ENCODE measurements around the gene ADGRD1.

The ADGRD1 gene

GRCh38 chr12:131090274-131091210 is 136.8 kb downstream of the ADGRD1 start:
- no peak for DNase-seq (ENCODE audit: low read depth)

GRCh38 chr12:131091413-131091975 is 137.8 kb downstream of the ADGRD1 start:
- DNase-seq (ENCODE audit: low read depth), result no peak

GRCh38 chr12:131091976-131092691 is 138.4 kb downstream of the ADGRD1 start:
- DNase-seq (ENCODE audit: low read depth), result no peak

GRCh38 chr12:131092901-131093603 is 139.3 kb downstream of the ADGRD1 start:
- DNase-seq (ENCODE audit: low read depth), result no peak

- no peak for DNase-seq (ENCODE audit: low read depth)
These were observed 139.9 kb downstream of the ADGRD1 start for GRCh38 chr12:131093604-131093955.

- DNase-seq (ENCODE audit: low read depth), result no peak
These were observed 140.5 kb downstream of the ADGRD1 start for GRCh38 chr12:131093971-131094830.

- DNase-seq (ENCODE audit: low read depth), result no peak
These were observed 141.4 kb downstream of the ADGRD1 start for GRCh38 chr12:131094831-131095805.

- DNase-seq (ENCODE audit: low read depth), result no peak
These were observed 142.3 kb downstream of the ADGRD1 start for GRCh38 chr12:131095826-131096680.

GRCh38 chr12:131096681-131097181 is 143.0 kb downstream of the ADGRD1 start:
- DNase-seq (ENCODE audit: low read depth), result no peak

- no peak for DNase-seq (ENCODE audit: low read depth)
These were observed 143.8 kb downstream of the ADGRD1 start for GRCh38 chr12:131097202-131098177.

- DNase-seq (ENCODE audit: low read depth), result no peak
These were observed 144.7 kb downstream of the ADGRD1 start for GRCh38 chr12:131098178-131098981.

GRCh38 chr12:131100031-131100674 is 146.4 kb downstream of the ADGRD1 start:
- DNase-seq (ENCODE audit: low read depth), result no peak

GRCh38 chr12:131101006-131101405 is 147.3 kb downstream of the ADGRD1 start:
- no peak for DNase-seq (ENCODE audit: low read depth)

GRCh38 chr12:131101703-131102492 is 148.2 kb downstream of the ADGRD1 start:
- DNase-seq (ENCODE audit: low read depth), result no peak

GRCh38 chr12:131102493-131102931 is 148.8 kb downstream of the ADGRD1 start:
- no peak for DNase-seq (ENCODE audit: low read depth)
